Esophagus squamous epithelium (tissue), 4 donors: ENCODE data around the gene LRRC15.

Experiments used
- CTCF ChIP-seq, 6 experiments: fragments of 450-650 bp in 4 of 6; fragments of 200-600 bp in 2 of 6; sonication (generic) in 2 of 6; IDR thresholded peaks; one replicate each; pipeline ENCODE4 v1.5.1; 2016 to 2019; ENCODE audit warnings: antibody characterized with exemption in 6 of 6, mild to moderate bottlenecking in 4 of 6, moderate library complexity in 4 of 6
- POLR2A ChIP-seq, 4 donors: fragments of 450-650 bp; IDR thresholded peaks; one replicate each; pipeline ENCODE4 v1.6.1; 2017; ENCODE audit warnings: antibody characterized with exemption in 4 of 4, mild to moderate bottlenecking in 4 of 4, moderate library complexity in 3 of 4

GRCh38 chr3:194314388-194315068 is 55.0 kb downstream of the LRRC15 start:
- TF ChIP-seq POLR2A (IDR thresholded peaks at IDR 0.05) (no peak), CTCF (IDR thresholded peaks at IDR 0.05) (no peak)
